ENCODE data around the gene ANTXR1. TPM values are rescaled to one million over a fixed set of nuclear protein-coding genes. Genes with fewer than 3 reads are reported as not detected.

ANTXR1 gene
- polyA plus RNA-seq, 3 donors, result 83.1 to 89.0 (median 86.2) TPM

DNA sequence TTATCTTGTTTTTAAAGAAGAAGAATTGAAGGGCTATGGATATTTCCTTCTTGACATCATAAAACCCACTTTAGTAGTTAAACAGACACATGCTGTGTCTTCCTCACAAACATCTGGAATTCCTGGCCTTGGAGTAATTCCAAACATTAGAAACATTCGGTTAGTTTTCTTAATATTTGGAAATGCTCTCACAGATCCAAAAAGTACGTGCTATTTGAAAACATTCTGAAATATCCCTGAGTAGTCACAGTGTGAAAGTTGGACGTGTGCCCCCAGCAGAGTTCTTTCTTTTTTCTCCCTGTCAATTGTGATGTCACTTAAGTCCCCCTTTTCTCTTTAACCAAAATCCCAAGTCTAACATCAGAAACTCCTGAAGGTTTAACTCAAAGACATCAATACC, 91.3 kb downstream of the ANTXR1 start:
- DNase-seq (ENCODE audit: extremely low read depth in 1 of 11, low read depth in 9 of 11, low spot score in 4 of 11), result no peak

DNA sequence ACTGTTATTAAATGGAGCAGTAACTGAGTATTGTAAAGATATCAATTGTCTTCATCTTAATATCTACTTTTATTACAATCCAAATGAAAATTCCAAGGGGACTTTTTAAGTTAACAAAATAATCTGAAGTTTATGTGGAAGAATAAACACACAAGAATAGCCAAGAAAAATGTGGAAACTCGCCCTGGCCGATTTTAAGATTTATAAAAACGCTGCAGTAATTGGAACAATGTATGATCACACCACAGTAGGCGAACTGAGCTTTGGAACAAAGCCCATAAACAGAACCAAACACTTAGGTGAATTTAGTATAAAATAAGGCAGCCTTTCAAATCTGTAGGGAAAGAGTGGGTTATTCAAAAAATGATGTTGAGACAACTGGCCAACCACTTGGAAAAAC, 96.3 kb downstream of the ANTXR1 start:
- DNase-seq (ENCODE audit: extremely low read depth in 1 of 11, low read depth in 9 of 11, low spot score in 4 of 11), result no peak

DNA sequence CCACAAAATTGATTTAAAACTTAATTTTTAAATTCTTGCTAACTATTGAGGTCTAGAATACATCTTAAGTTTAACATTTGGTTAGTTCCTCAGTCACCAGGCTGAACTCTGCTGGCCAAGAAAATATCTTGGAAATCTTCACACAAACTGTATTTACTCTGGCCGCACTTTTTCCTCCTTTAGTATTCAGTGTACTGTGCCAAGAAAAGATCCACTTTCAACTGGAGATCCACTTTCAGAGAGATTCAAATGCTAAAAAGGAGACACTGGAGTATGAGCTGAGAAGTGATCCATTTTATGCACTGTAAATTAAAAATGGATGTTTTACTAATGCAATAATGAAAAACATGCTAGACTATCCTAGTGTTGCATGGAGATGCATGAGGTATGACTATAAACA, 98.1 kb downstream of the ANTXR1 start:
- peak in 2 of 11 donors; percentile 3 to 8 for DNase-seq (ENCODE audit: extremely low read depth in 1 of 11, low read depth in 9 of 11, low spot score in 4 of 11)

DNA sequence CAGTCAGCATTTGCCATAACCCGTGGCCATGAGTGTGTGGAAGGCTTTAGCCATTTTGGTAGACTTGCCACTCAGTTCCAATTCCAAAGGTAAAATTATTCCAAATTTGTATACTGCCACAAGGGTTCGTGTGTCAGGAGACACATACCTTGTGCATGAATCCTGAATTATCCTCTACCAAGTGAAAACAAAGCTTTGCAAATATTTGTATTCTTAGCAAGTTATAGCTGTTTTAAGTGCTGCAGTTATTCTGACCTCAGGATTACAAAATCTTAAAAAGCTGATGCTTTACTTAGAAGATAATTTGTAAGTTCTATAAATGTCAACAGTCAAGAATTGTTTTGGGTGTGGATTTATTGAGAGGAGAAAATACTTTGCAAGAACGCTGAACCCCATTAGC, 100.6 kb downstream of the ANTXR1 start:
- no peak for DNase-seq (ENCODE audit: extremely low read depth in 1 of 11, low read depth in 9 of 11, low spot score in 4 of 11)

DNA sequence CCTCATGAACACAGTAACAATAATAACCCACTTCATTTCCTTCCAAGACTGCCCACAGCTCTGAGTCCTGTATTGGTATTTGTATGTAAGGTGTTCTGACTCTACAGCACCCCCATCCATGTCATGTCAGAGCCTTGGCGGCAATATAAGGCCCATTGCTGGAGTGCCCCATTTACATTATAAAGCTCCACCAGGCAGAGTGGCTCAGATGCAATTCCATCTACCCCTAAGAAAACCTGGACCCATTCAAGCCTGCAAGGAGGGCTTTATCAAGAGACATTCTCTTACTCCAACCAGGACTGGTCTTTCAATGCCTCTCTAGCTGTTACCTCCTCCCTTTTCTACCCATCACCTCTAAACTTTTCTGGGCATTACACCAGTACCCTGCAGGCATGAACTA, 101.6 kb downstream of the ANTXR1 start:
- no peak for DNase-seq (ENCODE audit: extremely low read depth in 1 of 11, low read depth in 9 of 11, low spot score in 4 of 11)

DNA sequence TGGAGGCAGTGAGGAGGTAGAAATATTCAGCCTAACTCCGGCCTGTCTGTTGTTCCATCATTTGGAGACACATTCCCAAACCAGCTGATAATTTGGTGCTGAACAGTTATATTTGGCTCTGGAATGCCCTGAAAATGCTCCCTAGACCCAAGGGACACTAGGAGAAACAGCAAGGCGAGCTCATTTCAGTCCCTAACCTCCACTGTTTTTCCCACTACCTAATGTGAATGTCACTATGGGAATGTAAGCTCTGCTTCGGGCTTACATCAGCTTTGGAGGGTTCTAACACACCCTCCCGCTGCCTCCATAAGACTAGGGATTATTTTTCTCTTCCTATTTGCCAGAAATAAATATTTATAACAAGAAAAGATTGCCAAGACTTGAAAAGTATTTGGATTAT, 103.5 kb downstream of the ANTXR1 start:
- no peak for DNase-seq (ENCODE audit: extremely low read depth in 1 of 11, low read depth in 9 of 11, low spot score in 4 of 11)

DNA sequence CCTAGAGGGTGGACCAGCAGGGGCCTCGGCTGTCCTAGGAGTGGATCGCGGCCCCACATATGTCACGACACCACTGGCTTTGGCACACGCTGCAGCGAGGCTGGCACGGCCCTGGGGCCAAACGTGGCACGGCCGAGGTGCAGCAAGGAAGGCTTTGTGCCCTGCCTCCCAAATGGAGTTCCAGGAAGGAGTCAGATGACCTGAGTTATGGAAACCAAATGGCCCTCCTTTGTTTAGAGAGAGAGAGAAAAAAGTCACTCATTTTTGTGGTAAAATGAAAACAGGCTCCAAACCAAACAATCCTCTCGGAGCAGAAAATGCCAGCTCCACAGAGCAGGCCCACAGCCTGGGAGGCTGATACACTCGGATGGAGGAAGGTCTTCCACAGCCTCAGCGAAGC, 105.6 kb downstream of the ANTXR1 start:
- DNase-seq (ENCODE audit: extremely low read depth in 1 of 11, low read depth in 9 of 11, low spot score in 4 of 11), result no peak

DNA sequence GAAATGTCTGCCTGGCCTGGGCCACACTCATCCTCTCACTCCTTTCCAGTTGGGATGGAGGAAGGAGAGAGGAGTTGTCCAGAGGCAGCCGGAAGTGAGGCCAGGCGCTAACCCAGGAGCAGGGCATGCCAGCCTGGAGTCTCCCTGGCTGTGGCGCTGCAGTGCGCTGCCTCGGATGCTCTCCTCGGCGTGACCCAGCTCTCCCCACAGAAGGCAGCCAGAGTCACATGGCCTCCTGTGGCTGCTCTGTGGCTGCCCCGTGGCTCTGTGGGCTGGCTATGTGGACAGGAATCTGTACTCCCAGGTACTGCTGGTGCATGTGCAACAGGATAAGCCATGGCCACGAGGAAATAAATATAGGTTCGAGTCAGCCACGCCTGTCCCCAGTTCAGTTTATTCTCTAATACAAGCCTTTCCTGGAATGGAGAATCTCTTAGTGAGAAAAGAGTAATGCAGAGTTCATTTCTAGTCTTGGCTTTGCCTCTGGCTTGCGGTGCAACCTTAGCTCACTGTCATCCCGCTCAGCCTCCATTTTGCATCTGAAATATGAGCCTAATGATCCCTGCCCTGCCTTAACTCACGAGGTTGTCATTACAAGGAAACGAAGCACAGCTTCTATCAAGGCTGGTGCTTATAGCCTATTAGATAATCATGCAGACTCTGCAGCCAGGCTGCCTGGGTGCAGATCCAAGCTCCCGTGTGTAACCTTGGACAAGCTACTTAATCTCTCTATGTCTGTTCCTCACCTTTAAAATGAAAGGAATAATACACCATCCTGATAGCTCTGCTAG, 106.3 kb downstream of the ANTXR1 start:
- DNase-seq (ENCODE audit: extremely low read depth in 1 of 11, low read depth in 9 of 11, low spot score in 4 of 11), result no peak

DNA sequence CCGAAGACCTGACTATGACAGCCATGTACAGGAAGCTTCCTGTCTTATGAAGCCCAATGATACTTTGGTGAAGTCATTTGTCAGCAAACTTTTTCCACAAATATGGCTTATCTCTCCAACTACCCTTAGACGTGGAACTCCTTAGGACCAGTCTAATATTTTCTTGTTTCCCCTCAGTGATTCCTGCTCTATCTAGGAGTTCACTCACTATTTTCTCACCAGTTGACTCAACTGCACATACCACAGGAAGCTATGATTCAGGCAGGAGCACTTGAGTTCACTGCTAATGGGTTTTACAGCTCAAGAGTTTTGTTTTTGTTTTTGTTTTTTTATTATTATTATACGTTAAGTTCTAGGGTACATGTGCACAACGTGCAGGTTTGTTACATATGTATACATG, 109.3 kb downstream of the ANTXR1 start:
- DNase-seq (ENCODE audit: extremely low read depth in 1 of 11, low read depth in 9 of 11, low spot score in 4 of 11), result no peak

DNA sequence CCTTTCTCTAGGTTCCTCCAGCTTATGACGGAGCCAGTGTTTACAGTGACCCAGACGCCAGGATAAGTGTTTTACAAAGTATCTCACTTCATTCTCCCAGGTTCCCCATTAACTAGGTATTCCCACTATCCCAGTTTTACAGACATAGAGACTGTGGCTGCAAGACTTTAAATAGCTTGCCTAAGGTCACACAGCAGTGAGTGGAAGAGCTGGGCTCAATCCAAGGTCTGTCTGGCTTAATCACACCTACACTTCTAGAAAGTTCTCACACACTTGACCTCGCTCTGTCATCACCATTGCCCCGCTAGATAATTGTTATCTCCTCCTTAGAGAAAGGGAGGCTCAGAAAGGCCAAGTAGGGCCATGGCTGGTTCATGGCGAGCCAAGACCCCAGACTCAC, 110.2 kb downstream of the ANTXR1 start:
- no peak for DNase-seq (ENCODE audit: extremely low read depth in 1 of 11, low read depth in 9 of 11, low spot score in 4 of 11)

DNA sequence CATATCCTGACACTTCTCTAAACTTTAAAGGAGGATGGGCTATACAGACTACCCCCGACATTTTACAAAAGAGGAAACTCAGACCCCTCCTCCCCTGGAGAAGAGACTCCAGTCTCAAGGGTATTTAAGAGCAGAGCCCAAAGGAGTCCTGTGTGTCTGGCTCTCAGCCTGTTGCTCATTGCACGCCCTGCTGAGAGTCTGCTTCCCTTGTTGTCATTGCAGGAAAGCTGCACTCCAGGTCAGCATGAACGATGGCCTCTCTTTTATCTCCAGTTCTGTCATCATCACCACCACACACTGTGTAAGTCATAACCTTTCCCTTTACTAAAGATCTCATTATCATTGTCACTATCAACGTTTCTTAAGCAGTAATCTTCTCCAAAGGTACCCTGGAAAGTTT, 111.4 kb downstream of the ANTXR1 start:
- DNase-seq (ENCODE audit: extremely low read depth in 1 of 11, low read depth in 9 of 11, low spot score in 4 of 11), result no peak

DNA sequence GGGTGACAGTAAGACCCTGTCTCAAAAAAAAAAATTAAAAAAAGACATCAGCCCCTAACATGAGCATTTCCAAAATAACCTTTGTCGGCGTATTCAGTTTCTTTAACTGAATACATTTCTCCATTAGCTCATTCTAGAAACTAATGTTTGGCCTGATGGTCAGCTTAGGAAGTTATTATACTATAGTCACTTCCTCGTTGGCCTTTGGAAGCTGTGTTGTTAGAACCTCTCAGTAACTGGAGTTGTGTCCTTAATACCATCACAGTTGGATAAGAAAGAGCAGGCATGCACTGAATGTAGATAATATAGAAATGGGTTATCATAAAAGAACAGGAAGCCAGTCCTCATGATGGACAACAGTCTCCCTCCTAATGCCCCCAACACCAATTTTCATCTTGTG, 112.8 kb downstream of the ANTXR1 start:
- DNase-seq (ENCODE audit: extremely low read depth in 1 of 11, low read depth in 9 of 11, low spot score in 4 of 11), result no peak

DNA sequence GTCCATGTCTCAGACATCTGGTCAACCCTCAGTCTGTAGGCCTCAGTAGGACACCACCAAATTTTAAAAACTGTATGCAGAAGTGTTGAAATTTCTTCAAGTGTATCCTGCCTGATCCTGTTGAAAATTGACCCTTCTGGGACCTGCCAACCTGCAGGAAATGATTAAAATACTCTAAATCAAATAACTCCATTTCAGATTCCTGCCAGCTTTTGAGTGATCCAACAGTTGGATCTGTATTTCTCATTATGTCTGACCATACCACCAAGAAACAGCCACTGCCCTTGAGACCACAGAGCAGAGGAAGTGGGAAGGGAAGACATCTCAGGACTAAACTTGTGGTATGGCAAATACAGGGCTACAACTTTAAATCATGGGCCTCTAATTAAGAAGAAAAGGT, 113.4 kb downstream of the ANTXR1 start:
- DNase-seq (ENCODE audit: extremely low read depth in 1 of 11, low read depth in 9 of 11, low spot score in 4 of 11), result no peak

DNA sequence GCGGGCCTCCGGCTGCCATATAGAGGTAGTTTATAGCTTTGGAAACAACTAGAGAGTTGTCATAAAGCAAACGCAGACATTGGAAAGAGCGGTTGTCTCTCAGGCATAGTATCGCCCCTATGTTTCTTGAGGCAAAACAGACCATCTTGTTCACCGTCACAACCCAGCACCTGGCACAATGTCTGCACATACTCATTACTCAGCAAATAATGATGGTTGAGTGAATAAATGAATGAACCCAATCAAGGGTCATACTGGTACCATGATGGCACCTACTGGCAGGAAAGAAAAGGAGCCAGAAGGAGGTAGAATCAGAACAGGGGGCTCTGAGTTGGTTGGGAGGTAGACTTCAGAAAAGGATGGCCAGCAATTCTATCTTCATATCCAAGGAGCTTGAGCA, 118.5 kb downstream of the ANTXR1 start:
- no peak for DNase-seq (ENCODE audit: extremely low read depth in 1 of 11, low read depth in 9 of 11, low spot score in 4 of 11)

DNA sequence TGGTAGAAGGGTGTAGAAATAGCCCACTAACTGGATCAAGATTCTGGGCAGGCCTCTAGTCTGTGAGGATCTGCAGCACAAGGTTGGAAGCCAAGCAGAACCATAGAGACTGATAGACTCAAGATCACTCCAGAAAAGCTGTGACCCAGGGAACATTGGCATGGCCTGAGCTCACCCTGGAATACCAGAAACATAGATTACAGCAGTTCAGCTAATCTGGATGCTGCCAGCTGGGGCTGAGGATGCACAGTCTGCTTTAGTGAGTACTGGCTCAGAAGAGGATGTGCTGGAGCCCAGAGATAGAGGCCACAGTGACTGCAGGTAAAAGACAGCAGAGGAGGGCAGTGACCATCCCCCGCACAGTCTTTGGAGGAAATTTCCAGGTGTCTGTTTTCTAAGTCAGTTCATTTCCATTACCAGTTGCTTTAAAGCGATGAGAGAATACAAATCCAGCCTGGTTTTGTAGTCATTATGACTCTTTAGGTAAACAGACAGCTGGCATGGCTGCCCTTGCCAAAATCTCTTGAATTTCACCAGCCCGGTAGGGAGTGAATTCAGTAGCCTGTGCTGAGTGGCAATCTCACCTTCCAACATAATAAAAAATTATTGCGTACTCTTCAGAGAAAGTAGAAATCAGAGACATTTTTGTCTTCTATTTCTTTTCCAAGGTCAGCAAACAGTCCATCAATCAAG, 119.2 kb downstream of the ANTXR1 start:
- no peak for DNase-seq (ENCODE audit: extremely low read depth in 1 of 11, low read depth in 9 of 11, low spot score in 4 of 11)

DNA sequence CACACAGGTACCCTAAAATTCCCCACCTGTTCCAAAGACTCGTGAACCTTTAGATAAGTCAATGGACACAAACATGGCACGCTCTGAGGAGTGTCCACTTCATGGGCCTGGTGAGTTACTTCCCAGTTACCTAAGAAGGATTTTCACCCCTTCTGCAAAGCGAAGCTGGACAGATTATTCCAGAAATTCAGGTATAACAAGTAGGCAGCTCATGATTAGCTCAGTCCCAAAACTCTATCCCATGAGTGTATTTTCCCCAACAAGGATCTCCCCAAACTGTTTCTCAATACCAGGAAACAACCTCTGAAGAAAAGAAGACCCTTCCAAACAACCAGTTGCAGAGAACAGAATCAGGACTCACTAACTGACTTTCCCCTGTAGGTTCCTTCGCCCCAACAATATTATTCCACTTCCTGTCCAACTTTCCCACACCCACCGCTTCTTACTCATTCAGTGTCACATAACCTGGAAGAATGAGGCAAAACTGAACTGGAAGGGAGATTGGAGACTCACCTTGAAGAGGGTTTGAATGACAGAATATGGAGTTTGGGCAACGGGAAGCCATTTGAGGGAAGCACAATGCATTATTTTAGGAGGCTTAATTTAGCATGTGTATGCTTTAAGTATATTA, 120.1 kb downstream of the ANTXR1 start:
- no peak for DNase-seq (ENCODE audit: extremely low read depth in 1 of 11, low read depth in 9 of 11, low spot score in 4 of 11)

DNA sequence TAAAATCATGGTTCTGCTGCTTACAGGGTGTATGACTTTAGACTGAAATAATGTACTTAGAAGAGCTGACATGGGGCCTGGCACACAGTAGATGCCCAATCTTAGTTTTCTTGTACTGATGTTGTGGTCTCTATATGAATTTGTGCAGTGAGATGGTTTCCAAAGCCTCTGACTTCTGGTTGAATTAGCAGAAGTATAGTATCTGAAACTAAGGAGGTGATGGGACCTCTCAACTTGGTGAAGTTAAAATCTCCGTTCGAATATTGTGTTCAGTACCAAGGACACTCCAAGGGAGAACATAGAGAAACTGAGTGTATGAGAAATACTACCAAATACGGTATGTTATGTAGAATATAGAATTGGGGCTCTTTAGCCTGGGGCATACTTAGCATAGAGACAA, 120.9 kb downstream of the ANTXR1 start:
- DNase-seq (ENCODE audit: extremely low read depth in 1 of 11, low read depth in 9 of 11, low spot score in 4 of 11), result no peak

DNA sequence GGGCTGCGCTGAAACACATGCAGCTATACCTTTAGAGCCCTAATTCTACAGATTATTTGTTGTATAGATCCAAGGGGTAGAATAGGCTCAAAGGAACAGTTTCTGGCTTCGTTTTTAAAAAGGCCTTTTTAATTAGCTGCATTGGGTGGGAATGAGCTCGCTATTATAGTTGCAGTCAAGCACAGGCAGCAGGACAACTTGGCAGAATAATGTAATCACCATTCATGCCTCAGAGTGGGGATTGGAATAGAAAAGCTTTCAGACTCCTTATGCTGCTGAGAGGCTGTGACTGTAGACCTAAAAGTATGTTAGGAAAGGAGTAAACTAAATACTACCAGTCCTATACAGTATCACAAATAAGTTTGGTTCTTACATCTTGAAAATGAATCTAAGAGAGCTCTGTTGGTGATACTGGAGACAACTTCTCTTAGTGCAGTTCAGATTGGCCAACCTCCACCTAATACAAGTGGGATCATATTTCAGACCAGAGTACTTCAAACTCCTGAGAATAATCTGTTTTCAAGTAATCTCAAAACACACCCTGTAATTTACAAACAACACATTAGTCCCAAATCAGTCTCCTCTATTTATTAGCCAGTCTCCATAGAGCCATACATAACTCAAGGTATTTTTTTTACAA, 121.4 kb downstream of the ANTXR1 start:
- DNase-seq (ENCODE audit: extremely low read depth in 1 of 11, low read depth in 9 of 11, low spot score in 4 of 11), result no peak

DNA sequence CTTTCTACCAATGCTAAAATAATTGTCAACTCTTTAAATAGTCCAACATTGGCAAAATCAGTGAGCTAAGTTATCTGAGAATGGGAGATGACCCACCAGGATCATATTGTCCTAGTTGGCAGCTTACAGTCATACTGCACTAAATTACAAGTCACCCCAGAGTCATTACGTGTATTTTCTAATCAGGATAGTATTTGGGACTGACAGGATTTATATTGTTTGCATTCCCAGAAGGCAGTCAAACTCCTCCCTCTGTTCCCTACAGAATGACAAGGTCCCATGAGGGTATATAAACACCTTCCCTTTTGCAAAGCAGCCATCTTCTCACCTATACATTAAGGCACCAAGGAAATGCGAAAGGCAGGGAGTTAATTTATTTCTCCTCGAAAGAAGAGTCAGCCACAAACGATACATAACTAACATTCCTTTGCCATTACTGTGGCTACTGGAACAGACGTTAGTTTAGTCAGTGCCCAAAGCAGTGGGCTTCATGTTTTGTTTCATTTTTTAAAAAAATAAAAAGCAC, 125.3 kb downstream of the ANTXR1 start:
- no peak for DNase-seq (ENCODE audit: extremely low read depth in 1 of 11, low read depth in 9 of 11, low spot score in 4 of 11)
